HG03520 (cell line): ENCODE measurements around the gene EHBP1.
A peak's percentile ranks its signal among the peaks of the same experiment; 100 is the strongest.

Source experiments
- ATAC-seq: cut with Tn5 transposase; IDR thresholded peaks from one replicate; pipeline ENCODE4 v1.9.1; 2021; ENCODE audit warnings: mild to moderate bottlenecking, moderate library complexity; ENCODE audit not compliant: unreplicated experiment

The EHBP1 gene

DNA sequence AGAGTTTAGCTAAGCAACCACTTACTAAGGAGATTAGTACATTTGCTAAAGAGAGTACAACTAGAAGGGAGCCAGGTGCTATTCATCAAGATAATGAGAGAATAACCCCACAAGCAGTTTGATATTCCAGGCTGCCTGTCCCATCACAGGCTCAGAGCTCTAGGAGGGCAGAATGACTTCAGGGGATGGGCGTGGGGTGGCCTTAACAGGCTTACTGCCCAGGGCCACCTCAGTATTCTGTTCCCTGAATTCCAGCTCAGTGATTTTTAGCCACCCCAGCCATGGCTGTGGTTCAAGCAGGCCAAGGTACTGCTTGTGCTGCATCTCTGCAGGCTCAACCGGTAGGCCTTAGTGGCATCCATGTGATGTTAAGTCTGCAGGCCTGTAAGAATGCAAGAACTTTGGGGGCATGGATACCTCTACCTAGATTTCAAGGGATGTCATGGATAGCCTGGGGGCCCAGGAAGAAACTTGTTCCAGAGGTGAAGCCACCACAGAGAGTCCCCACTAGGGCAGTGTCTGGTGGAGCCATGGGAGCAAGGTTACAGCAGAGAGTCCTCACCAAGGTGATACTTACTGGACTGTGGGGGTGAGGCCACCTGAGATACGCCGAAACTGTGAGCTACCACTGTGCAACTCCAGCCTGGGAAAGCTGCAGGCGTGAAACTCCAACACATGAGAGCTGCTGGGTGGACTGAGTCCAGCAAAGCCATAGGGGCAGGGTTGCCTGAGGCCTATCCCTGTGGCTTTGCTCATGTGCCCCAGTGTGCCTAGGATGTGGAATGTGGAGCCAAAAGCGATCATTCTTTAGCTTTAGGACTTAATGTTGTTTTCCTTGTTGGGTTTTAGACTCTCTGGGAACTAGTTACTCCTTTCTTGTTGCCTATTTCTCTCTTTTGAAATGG, 107.7 kb downstream of the EHBP1 start:
- ATAC-seq: no peak

DNA sequence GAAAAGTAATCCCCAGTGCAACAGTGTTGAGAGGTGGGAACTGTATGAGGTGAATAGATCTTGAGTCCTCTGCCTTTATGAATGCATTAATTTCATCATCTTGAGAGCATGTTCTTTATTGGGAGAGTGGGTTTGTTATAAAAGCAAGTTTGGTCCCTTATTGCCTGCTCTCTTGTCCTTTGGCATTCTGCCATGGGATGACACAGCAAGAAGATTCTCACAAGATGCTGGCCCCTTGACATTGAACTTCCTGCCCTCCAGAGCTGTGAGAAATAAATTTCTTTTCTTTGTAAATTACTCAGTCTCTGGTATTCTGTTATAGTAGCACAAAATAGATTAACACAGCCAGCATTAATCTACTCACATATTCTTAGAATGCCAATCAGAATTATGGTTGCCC, 108.6 kb downstream of the EHBP1 start:
- ATAC-seq: no peak

DNA sequence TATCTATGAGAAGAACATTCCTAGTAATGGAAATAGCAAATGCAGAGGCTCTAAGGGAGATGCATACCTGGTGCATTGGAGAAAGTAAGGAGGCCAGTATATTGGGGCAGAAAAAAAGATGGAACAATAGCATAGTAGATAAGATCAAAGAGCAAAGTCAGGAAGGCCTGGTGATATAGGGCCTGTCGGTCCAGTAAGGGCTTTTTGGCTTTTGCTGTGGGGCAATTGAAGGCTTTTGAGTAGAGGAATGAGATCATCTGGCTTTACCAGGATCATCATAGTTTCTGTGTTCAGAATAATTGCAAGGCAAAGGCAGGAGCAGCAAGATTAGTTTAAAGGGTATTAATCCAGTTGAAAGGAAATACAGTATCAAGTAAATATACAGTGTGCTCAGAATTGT, 111.8 kb downstream of the EHBP1 start:
- no peak for ATAC-seq

DNA sequence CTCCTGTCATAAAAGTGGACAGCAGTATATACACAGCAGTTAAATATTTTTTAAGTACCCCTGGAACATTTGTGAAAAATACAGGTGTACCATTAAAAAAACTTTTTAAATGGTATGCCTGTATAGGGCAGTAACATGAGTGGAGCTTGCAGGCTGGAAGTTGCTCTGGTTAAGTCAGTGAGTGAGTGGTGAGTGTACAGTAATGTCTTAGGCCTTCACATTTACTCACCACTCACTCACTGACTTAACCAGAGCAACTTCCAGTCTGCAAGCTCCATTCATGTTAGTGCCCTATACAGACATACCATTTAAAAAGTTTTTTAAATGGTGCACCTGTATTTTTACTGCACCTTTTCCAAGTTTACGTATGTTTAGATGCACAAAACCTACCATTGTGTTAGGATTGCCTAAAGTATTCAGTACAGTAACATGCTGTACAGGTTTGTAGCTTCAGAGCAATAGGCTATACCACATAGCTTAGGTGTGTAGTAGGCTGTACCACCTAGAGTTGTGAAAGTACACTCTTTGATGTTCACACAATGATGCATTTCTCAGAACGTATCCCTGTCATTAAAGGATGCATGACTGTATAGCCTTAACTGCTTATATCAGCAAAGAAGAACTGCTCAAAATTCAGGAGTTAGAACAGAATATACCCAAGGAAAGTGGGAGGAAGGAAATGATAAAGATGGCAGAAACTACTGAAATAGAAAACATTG, 112.6 kb downstream of the EHBP1 start:
- no peak for ATAC-seq

DNA sequence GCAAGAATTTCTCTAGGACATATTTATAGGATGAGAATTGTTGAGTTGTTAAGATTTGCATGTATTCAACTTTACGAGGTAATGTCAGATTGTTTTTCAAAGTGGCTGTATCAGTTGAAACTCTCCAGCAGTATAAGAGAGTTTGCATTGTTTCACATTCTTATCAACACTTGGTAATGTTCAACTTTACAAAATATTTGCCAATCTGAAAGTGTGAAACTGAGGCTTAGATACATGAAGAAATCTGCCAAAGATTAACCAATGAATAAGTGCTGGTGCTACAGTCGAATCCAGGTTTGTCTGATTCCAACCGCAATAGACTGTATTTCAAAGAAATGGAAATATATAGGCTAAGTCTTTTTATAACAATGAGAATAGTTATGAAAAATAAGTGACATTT, 117.0 kb downstream of the EHBP1 start:
- no peak for ATAC-seq

DNA sequence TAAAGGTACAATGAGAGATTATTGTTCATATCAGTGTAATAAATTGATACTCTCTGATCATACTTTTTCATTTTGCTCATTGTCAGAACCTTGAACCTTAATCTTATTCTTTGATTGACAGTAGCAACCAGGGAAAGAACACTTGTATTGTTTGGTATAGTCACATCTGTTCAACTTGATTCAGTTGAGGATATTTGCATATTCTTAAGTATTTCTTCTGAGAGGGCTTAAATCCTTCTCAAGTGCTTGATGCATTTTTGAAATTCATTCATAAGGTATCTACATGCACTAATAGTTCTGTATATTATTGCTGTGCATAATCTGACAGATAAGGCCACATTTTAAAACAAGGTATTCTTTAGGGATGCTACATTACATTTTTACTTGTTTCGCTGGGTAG, 118.9 kb downstream of the EHBP1 start:
- no peak for ATAC-seq

DNA sequence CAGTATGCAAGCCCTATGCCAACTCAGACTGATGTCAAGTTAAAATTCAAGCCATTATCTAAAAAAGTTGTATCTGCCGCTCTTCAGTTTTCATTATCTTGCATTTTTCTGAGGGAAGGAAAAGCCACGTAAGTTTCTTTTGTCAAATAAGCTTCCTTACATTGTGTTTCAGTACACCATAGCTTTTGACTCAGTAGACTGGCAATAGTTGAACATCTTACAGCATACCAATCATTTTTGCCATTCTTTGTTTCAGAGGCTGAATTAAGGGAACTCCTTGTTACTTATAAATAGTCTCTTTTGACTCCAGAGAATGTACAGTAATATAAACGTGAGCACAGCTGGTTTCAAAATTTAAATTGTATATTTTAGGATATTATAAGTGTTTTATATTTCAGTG, 120.6 kb downstream of the EHBP1 start:
- ATAC-seq: no peak

DNA sequence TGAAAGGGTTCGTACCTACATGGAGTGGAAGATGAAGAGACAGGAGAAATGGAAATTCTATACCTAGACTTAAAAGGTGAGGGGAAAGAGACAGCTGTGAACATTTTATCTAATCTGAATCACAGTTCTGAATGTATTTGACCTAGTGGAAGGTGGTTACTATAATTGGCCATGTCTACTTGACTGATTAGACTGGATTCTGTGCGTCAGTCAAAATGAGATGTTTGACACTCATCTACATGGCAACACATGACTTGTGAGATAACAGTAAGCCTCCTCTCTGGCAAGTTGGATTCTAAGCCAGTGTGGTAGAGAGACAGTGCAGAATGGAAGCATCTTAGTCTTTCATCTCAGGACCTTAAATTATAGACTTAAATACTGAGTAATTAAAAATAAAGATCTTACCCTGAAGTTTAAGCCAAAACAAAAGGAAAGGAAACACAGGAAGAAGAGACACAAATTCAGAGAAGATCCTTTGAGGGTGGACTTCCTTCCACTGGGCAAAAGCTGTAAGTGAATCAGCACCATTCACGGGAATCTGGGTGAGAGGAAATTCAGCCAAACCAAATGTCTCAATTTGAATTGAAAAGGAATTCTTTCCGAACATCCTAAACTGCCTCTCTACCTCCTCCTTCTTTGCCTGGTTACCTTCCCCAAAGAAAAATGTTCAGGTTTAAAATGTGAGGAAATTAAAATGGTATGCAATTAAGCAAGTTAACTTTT, 121.6 kb downstream of the EHBP1 start:
- no peak for ATAC-seq

DNA sequence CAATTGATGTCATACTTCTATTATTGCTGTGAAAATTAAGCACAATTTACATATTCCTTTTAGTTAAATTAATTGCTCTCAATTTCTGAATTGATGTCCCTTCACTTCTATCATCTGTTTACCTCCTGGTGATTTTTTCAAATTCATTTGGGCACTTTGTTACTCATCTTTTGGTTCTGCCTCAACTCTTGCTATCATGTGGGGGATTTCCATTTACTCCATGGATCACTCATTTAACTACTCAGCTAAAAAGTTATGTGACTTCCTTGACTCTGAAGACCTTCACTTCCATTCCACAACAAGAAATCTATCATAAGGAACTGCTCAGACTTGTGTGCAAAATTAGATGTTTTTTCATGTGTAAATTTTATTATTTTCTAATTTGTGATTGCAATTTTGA, 126.2 kb downstream of the EHBP1 start:
- peak; percentile 55 for ATAC-seq

DNA sequence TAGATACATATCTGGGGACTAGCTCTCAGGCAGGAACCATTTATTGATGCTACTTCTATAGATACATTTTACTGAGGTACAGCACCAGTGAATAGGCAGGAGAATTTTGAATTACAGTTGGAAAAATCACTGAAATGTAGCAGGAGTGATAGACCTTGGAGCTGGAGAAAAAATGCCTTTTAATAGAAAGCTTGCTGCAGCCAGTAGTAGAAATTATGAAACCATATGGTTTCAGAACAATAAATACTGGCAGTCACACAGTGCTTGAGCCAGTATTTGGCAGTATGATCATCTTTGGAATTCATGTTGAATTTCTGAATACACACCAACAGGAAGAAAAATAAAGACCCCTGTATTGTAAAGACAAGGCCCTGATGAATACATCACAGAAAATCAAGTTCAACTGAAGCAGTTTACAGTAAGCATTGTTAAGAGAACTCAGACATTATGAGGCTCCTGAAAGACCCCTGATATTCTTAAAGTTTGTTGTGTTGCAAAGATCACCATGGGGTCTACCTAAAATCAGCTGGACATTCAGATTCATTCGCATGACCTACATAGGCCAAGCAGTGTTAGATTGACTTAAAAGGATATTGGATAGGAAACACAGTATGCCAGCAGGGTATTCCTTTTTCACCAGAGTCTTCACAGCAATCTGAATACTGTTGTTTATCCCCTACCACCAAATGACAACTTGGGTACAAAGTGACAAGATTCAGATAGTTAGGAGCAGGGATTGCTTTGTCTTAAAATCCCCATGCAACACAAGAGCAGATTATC, 139.0 kb downstream of the EHBP1 start:
- no peak for ATAC-seq

DNA sequence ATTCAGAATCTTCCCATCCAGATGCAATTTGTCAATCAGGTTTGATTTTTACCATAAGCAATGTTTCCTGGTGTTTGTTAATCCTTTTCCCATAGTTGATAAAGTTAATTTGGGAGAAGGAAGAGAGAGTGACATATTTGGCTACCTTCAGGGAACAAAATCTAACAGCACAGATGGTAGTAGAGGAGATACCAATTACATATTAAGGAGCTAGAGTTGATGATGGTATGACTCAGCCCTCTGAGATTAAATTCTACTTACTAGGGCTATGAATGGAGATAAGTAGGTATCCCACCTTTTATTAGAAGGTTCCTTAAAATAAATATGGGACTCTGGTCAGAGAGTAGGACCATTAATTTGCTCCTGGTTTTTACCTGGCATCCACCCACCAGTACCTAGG, 139.7 kb downstream of the EHBP1 start:
- no peak for ATAC-seq

DNA sequence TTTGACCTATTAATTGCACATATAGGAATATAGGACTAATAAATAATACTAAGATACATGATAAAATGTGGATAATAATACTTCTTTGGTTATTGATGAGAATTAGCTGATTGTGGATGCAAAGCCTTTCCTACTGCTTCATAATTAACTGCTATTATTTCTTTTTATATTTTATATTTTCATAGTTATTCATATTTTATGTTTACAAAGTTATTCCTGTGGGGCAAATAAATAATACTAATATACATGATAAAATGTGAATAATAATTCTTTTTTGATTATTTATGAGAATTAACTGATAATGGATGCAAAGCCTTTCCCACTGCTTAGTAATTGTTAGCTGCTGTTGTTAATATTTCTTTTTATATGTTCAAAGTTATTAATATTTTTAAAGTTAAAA, 146.7 kb downstream of the EHBP1 start:
- ATAC-seq: no peak

DNA sequence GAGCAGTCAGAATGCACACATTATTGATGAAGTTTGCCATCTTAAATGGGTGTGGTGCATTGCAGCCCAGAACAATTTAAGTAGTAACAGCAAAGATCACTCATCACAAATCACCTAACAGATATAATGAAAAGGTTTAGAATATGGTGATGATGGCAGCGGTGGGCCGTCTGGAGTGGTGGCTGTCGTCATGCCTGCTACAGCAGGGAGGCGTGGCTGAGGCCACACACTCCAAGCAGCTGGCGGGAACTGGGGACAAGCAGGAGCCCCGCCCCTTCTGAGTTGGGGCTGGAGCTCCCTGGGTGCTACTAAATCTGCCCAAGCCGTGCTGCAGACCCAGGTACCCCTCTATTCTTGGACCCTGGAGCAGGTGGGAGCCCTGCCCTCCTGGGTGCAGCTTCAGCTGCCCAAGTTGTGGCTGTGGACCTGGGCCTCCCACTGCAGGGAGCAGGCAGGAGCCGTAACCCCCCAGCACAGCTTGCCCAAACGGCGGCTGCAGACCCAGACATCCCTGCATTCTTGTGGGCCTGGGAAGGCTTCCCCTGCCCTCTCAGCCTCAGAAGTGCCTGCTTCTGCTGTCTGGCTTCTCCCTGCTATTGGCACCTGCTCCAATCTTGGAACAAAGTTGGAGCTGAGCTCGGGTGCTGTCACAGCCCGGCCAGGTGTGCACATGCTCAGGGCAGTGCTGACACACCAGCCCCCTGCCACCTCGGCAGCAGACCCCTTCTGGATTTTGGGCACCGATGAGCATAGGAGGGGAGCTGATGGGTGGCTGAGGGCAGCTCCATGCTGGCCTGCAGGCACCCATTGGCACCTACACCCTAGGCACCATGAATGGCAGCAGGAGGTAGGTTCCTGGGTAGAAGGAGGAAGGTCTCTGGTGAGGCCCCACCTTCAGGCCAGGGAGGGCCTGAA, 149.3 kb downstream of the EHBP1 start:
- no peak for ATAC-seq

DNA sequence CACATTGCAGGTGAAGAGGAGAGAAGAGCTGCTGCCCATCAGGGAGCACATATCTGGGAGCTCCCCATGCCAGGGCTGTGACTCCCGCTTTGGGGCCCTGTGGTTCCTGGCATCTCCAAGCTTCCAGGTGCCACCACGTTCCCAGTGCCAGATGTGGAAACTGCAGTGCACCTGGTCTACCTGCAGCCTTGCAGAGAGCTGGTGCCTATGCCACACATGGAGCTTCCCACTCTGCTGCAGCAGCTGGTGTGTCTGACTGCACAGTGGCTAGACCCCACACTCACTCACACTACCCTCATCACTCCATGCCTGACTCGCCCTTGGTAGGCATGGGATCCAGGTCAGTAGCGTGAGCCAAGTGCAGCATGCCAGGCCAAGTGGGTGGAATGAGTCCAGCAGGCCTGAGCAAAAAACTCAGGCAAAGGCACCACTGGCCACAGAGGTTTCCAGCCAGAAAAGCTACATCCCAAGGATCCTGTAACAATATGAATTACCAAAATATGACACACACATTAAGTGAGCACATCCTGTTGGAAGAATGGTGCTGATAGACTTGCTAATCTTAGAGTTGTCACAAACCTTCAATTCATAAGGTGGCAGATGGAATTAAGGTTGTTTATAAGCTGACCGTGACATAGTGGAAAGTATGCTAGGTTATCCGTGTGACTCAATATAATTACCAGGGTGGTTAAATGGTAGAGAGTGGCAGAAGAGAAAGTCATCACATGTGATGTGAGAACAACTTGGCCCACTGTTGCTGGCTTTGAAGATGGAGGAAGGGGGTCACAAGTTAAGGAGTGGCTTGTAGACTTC, 150.9 kb downstream of the EHBP1 start:
- no peak for ATAC-seq

DNA sequence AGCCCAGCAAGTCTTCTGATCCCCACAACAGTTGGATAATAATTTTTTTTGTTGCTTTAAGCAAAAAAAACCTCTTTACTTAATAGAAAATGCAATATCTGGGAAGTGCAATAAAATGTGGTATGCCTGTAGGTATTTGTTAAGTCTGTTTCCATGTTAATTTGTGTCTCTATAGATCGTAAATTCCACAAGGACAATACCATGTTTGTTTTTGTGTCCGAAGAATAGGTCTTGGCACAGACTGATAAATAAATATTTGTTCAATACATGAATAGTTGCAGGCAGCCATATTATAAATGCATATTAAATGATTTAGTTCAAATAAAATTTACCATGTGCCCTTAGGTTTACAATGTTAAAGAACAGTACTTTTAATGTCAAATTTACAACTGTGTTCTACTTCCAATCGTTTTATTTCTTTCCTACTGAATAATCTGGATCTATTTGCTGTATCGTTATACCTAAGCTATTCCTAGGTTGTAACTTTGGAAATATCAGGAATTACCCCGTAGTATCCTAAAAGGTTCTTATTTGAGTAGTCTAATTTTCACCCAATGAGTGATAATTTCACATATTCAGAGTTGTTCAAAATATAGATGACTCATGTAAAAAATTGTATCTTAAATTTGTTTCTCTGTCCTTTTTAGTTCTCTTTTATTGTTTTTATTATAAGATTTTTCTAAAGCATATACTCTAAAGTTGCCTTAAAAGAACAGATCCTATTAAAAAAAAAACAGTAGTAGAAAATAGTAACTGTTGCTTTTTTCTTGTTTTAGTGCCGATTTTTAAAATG, 151.8 kb downstream of the EHBP1 start:
- ATAC-seq: no peak

DNA sequence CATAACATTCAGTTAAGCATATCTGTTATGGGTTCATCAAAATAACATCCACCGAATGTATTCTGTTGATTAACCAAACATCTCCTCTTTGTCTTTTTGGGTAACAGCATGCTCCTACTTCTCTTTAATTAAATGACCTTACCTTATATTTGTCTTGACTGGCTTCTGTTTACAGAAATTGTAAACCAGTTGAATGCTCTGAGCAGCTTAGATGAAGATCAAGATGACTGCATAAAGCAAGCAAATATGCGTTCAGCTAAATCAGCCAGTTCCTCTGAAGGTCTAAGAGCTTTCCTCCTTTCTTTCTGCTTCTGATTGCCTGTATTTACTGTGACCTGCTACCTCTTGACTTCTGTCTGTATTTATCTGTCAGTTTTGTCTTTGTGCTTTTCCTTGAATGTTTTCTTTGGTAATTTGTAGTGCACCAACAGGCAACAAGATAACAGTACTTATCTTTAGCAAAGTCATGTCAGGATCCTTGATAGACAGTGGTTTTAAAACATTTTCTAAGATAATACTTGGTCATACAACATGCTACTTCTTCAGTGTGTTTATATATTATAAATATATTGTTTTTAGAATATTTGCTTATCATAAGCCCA, 152.8 kb downstream of the EHBP1 start:
- ATAC-seq: no peak

DNA sequence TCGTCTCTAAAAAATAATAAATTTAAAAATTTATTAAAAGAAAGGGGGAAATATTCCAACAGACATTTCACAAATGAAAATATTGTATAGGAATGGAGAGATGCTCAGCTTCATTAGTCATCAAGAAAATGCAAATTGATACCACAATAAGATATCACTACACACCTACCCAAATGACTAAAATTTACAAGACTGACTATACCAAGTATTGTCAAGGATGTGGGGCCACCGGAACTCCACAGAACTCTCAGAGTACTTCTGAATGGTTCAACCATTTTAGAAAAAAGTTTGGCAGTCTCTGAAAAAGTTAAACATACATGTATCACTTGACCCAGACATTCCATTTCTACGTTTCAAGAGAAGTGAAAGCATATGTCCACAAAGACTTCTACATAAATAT, 163.4 kb downstream of the EHBP1 start:
- ATAC-seq: no peak

DNA sequence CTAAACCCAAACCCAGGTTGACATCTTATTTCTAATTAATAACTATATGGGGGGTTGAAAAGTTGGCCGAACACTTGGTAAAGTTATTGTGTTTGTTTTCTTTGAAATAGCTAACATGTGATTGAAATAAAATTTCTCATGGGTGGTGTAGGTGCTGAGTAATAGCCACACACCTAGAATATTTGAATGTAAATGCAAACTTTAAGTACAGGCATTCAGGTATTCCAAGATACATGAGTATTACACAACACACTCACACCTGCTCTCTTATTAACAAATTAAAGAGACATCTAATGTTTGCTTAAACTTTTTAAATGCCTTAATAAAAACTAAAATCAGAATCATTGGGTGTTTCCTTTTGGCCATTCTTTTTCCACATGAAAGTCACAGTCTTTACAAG, 165.5 kb downstream of the EHBP1 start:
- ATAC-seq: no peak
